Cardiac muscle cell (in vitro differentiated cells and primary cell): ENCODE measurements around the gene CFAP73. TPM values are rescaled to one million over a fixed set of nuclear protein-coding genes. Genes with fewer than 3 reads are reported as not detected.

Experiments used
- DNase-seq, 2 donors: peaks; one replicate each; pipeline versions ENCODE4 v3.0.0 to v3.0.0-alpha.2; 2010 to 2017; ENCODE audit warnings: low read depth in 1 of 2, low spot score in 1 of 2
- H3K27ac ChIP-seq: fragments of 200-600 bp; sonication (generic); 2 replicates; pipeline ENCODE4 v1.5.1; 2016
- H3K27me3 ChIP-seq: fragments of 200-600 bp; sonication (generic); 2 replicates; pipeline ENCODE4 v1.6.0; 2016; ENCODE audit warnings: control low read depth
- H3K36me3 ChIP-seq: fragments of 200-600 bp; sonication (generic); 2 replicates; pipeline ENCODE4 v1.5.1; 2016; ENCODE audit warnings: control low read depth
- H3K4me1 ChIP-seq: fragments of 200-600 bp; sonication (generic); 2 replicates; pipeline ENCODE4 v1.8.1; 2017; ENCODE audit warnings: low read depth, mild to moderate bottlenecking, mixed run types
- H3K4me3 ChIP-seq: fragments of 200-600 bp; sonication (generic); 2 replicates; pipeline ENCODE4 v1.5.1; 2016; ENCODE audit warnings: mild to moderate bottlenecking
- H3K9me3 ChIP-seq: fragments of 200-600 bp; sonication (generic); 2 replicates; pipeline ENCODE4 v1.5.1; 2017; ENCODE audit warnings: low read depth, mild to moderate bottlenecking, control low read depth
- polyA plus RNA-seq: library from polyadenylated mRNA; unstranded; fragments of >200 nt; fragmentation: Nextera tagmentation; extraction: Ambion mirVana; gene quantifications from 2 replicates; pipeline ENCODE4 v1.2.1, GENCODE V29; 2016
- total RNA-seq: library from RNA; depleted of rRNA; stranded (reverse); fragments of >200 nt; gene quantifications from 2 replicates; pipeline ENCODE4 v1.2.3, GENCODE V29; 2016
- TF ChIP-seq, protein P1 (sequence below): IDR thresholded peaks from 2 replicates; pipeline ENCODE4 v1.5.1; 2012; ENCODE audit warnings: low read depth, mild to moderate bottlenecking, low read length

Gene CFAP73
- total and polyA plus RNA-seq, 2 experiments from 2014 or later: not detected

GRCh38 chr12:113155060-113155459 lies 5.5 kb downstream of the CFAP73 start:
- Histone ChIP-seq H3K4me1 (no peaks in the 10 kb centered on the region), H3K36me3 (peaks cover 7% of the 10 kb centered on the region), H3K4me3 (no peak overlapping the region), H3K27ac (no peak overlapping the region), H3K9me3 (no peaks in the 10 kb centered on the region), H3K27me3 (peaks cover 59% of the 10 kb centered on the region)
- DNase-seq: no peak
- TF ChIP-seq, protein P1, sequence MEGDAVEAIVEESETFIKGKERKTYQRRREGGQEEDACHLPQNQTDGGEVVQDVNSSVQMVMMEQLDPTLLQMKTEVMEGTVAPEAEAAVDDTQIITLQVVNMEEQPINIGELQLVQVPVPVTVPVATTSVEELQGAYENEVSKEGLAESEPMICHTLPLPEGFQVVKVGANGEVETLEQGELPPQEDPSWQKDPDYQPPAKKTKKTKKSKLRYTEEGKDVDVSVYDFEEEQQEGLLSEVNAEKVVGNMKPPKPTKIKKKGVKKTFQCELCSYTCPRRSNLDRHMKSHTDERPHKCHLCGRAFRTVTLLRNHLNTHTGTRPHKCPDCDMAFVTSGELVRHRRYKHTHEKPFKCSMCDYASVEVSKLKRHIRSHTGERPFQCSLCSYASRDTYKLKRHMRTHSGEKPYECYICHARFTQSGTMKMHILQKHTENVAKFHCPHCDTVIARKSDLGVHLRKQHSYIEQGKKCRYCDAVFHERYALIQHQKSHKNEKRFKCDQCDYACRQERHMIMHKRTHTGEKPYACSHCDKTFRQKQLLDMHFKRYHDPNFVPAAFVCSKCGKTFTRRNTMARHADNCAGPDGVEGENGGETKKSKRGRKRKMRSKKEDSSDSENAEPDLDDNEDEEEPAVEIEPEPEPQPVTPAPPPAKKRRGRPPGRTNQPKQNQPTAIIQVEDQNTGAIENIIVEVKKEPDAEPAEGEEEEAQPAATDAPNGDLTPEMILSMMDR: no peak

GRCh38 chr12:113155646-113156045 lies 6.1 kb downstream of the CFAP73 start:
- TF ChIP-seq, protein P1: no peak

DNA sequence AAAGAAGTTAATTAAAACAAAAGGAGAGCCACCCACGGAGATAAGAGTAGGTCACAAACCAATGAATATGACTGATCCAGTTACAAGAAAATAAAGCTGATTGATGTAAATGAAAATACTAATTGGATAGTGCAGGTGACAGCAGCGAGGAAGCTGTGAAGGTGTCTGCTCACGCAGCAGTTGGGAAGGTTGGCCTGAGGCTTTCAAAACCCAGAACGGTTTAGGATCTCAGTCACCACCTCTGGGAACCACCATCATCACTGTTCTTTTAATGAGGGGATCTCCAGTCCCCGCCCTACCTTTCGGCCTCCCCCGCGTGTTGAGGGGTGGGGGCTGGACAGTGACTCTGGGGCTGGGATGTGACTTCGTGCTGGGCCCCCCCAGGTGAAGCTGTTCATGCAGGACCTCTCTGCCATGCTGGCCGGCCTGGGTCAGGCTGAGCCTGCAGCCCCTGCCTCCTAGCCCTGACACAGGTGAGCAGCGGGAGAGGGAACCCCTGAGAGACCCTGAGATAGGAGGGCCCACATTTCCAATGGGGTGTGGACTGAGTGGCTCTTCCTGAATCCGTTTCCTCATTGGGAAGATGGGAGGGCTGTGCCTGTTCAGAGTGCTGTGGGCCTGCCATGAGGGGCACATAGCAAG lies 7.8 kb downstream of the CFAP73 start:
- no peak for DNase-seq
- TF ChIP-seq, protein P1: no peak

More at GRCh38 chr12:113155646-113156045, 6.1 kb downstream of the CFAP73 start:
- Histone ChIP-seq H3K4me1 (no peaks in the 10 kb centered on the region), H3K36me3 (peaks cover 7% of the 10 kb centered on the region), H3K9me3 (no peaks in the 10 kb centered on the region), H3K27ac (no peak overlapping the region), H3K4me3 (no peak overlapping the region), H3K27me3 (peaks cover 59% of the 10 kb centered on the region)
- no peak for DNase-seq

DNA sequence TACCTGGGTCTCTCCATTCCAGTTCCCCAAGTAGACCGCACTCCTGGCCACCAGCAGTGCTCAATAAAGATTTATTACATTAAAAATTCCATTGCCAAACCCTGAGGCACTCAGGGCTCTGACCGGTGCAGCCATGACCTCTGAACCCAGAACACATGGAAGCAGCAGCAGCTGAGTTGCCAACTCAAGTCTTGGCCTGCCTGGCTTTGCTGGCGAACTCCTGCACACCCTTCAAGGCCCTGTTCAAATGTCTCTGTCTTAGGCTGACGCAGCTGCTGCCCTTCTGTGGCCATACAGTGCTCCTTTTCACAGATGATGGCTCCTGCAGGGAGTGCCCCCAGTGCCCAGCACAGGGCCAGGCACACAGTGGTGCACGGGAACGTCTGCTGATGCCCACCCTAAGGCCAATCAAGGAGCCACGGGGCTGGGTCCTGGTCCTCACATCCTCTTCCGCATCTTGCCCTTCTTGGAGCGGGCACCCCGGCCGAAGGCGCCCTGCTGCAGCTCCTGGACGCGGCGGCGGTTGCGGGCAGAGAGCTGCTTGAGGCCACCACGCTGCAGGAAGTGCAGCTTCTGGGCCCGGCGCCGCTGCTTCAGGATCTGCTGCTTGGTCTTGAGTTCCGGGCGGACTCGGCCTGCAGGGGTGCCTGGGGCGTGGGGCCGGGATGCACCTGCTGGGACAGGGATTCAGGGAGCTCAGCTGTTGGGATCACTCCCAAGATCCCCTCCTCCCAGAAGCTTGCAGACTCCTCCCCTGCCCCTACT lies 9.1 kb downstream of the CFAP73 start:
- Histone ChIP-seq H3K9me3 (no peaks in the 10 kb centered on the region), H3K27ac (no peak overlapping the region), H3K36me3 (peaks cover 7% of the 10 kb centered on the region), H3K27me3 (peaks cover 33% of the 10 kb centered on the region), H3K4me1 (peaks cover 14% of the 10 kb centered on the region), H3K4me3 (no peak overlapping the region)
- DNase-seq: no peak
- TF ChIP-seq, protein P1: no peak

More for the DNA sequence above, 7.8 kb downstream of the CFAP73 start:
- H3K4me3 ChIP-seq: no peak overlapping the region
- H3K4me1 ChIP-seq: peaks cover 6% of the 10 kb centered on the region
- peaks cover 7% of the 10 kb centered on the region for H3K36me3 ChIP-seq
- no peak overlapping the region for H3K27ac ChIP-seq
- H3K9me3 ChIP-seq: no peaks in the 10 kb centered on the region
- peaks cover 46% of the 10 kb centered on the region for H3K27me3 ChIP-seq

DNA sequence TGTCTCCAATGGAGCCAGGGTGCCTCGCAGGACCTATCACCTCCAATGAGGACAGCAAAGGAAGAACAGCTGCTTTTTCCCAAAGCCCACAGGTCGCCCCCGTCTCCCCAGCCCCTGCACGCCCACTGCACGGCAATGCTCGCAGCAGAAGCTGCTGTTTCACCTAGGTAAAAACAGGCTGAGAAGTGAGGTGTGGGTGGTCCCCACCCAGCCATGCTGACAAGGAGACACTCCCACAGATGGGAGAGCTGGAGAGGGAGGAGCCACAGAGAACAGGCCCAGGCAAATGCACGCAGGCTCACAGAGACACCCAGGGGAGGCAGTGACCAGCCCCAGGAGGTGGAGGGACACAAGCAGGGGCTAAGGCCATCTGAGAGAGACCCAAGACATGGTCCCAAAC lies 10.4 kb downstream of the CFAP73 start:
- TF ChIP-seq, protein P1: no peak

More for the DNA sequence above, 10.4 kb downstream of the CFAP73 start:
- peaks cover 7% of the 10 kb centered on the region for H3K36me3 ChIP-seq
- no peak for DNase-seq
- no peaks in the 10 kb centered on the region for H3K9me3 ChIP-seq
- H3K27ac ChIP-seq: no peak overlapping the region
- H3K4me1 ChIP-seq: peaks cover 14% of the 10 kb centered on the region
- no peak overlapping the region for H3K4me3 ChIP-seq
- peaks cover 20% of the 10 kb centered on the region for H3K27me3 ChIP-seq
